ENCODE data around the gene LIAS. TPM values are rescaled to one million over a fixed set of nuclear protein-coding genes. Genes with fewer than 3 reads are reported as not detected.

The LIAS gene
- total and polyA plus RNA-seq, 2 of the 13 experiments (the other 11 are each of a cell fraction or from before 2014, with no cell fraction given) = 16.0 to 16.6 TPM

GRCh38 chr4:39527296-39528060 is 68.6 kb downstream of the LIAS start, which contains the start of gene UGDH (continued):
- TF ChIP-seq IKZF5 (CRISPR knock-in tag; IDR thresholded peaks at IDR 0.05) (peak; percentile 84), NFKBIZ (CRISPR knock-in tag; IDR thresholded peaks at IDR 0.05) (no peak; the same call in 1 of the 2 replicates), ZNF33B (CRISPR knock-in tag; IDR thresholded peaks at IDR 0.05) (peak; percentile 72; the same call in 1 of the 2 replicates), ZNF747 (CRISPR knock-in tag; IDR thresholded peaks at IDR 0.05; ENCODE audit: borderline replicate concordance) (peak; percentile 93), DR1 (CRISPR knock-in tag; IDR thresholded peaks at IDR 0.05) (peak; percentile 100), SAP130 (CRISPR knock-in tag; IDR thresholded peaks at IDR 0.05; ENCODE audit: low read depth) (peak; percentile 96), MLLT10 (CRISPR knock-in tag; IDR thresholded peaks at IDR 0.05) (peak; percentile 90; the same call in 1 of the 2 replicates), ZNF468 (CRISPR knock-in tag; IDR thresholded peaks at IDR 0.05) (no peak), ZNF30 (CRISPR knock-in tag; IDR thresholded peaks at IDR 0.05) (0 out of 2 replicates have a peak, but pooled peaks have one; percentile 29), EP300 (IDR thresholded peaks at IDR 0.05; ENCODE audit: low read depth in 2 of 2, low read length in 2 of 2) (peak; percentile 11 to 55; a peak in 2 of 4 replicates), EP300 (CRISPR knock-in tag; IDR thresholded peaks at IDR 0.05; ENCODE audit: borderline replicate concordance) (peak; percentile 46; the same call in 1 of the 2 replicates), TEAD2 (CRISPR knock-in tag; IDR thresholded peaks at IDR 0.05) (0 out of 2 replicates have a peak, but pooled peaks have one; percentile 30), ZNF101 (CRISPR knock-in tag; IDR thresholded peaks at IDR 0.05; ENCODE audit: borderline replicate concordance, low read depth) (no peak), FOSL2 (CRISPR knock-in tag; IDR thresholded peaks at IDR 0.05) (peak; percentile 46), SPEN (CRISPR knock-in tag; IDR thresholded peaks at IDR 0.05; ENCODE audit: low read depth) (peak; percentile 97), EZH2 (conservative IDR thresholded peaks at IDR 0.05; ENCODE audit: low read depth, low read length) (no peak), SNAPC4 (CRISPR knock-in tag; IDR thresholded peaks at IDR 0.05) (peak; percentile 18), FOXA3 (CRISPR knock-in tag; IDR thresholded peaks at IDR 0.05) (peak; percentile 73), MAFG (CRISPR knock-in tag; IDR thresholded peaks at IDR 0.05) (0 out of 2 replicates have a peak, but pooled peaks have one; percentile 29), ZNF510 (CRISPR knock-in tag; IDR thresholded peaks at IDR 0.05; ENCODE audit: low read depth) (0 out of 2 replicates have a peak, but pooled peaks have one; percentile 37), CHD2 (IDR thresholded peaks at IDR 0.05; ENCODE audit: low read depth, low read length) (peak; percentile 36; the same call in 1 of the 2 replicates), ZNF570 (CRISPR knock-in tag; IDR thresholded peaks at IDR 0.05; ENCODE audit: borderline replicate concordance) (no peak), RAD21 (CRISPR knock-in tag; IDR thresholded peaks at IDR 0.05) (peak; percentile 76), CAMTA2 (CRISPR knock-in tag; IDR thresholded peaks at IDR 0.05; ENCODE audit: borderline replicate concordance) (no peak)

Data from HepG2 (cell line).